Common myeloid progenitor, CD34-positive (primary cell): ENCODE data around the gene RPS18.
A peak's percentile ranks its signal among the peaks of the same experiment; 100 is the strongest.

ENCODE experiments used
- CTCF ChIA-PET: fragments of 350-600 bp; sonication (Branson Sonifier 250); formaldehyde crosslinking; loops from one replicate; lab custom pipeline; 2021; ENCODE audit warnings: antibody characterized with exemption; lab: Charles Lee
- POLR2A ChIA-PET: fragments of 350-600 bp; sonication (Branson Sonifier 250); formaldehyde crosslinking; loops from one replicate; lab custom pipeline; 2021; ENCODE audit warnings: antibody characterized with exemption; lab: Charles Lee
- DNase-seq, 3 donors: peaks; one replicate each; pipeline versions ENCODE4 v3.0.0 to v3.0.0-alpha.2; 2013
- H3K27ac ChIP-seq, 2 experiments: 1 replicate in 1 of 2; 2 replicates in 1 of 2; pipeline ENCODE4 v1.7.0; 2013; ENCODE audit warnings: inconsistent platforms in 2 of 2, low read length in 2 of 2, mild to moderate bottlenecking in 2 of 2, low read depth in 1 of 2, moderate library complexity in 1 of 2; ENCODE audit not compliant: severe bottlenecking in 2 of 2, insufficient read depth in 1 of 2, poor library complexity in 1 of 2
- H3K27me3 ChIP-seq, 5 experiments: replicated peaks in 2 of 5; 1 replicate in 3 of 5; 2 replicates in 2 of 5; pipeline versions ENCODE4 v1.6.1 to v1.7.0; 2013; ENCODE audit warnings: low read length in 4 of 5, mild to moderate bottlenecking in 2 of 5, moderate library complexity in 2 of 5, inconsistent platforms in 1 of 5; ENCODE audit not compliant: insufficient read depth in 5 of 5, control insufficient read depth in 4 of 5
- H3K36me3 ChIP-seq, 4 experiments: 1 replicate in 2 of 4; 2 replicates in 2 of 4; pipeline versions ENCODE4 v1.6.1 to v1.7.0; 2013; ENCODE audit warnings: low read length in 3 of 4, control low read depth in 1 of 4, mild to moderate bottlenecking in 1 of 4; ENCODE audit not compliant: control insufficient read depth in 4 of 4, insufficient read depth in 4 of 4
- H3K4me1 ChIP-seq, 4 experiments: 1 replicate in 3 of 4; 2 replicates in 1 of 4; pipeline versions ENCODE4 v1.6.1 to v1.7.1; 2013; ENCODE audit warnings: low read length in 3 of 4, mild to moderate bottlenecking in 3 of 4, control low read depth in 1 of 4, inconsistent platforms in 1 of 4, moderate library complexity in 1 of 4; ENCODE audit not compliant: control insufficient read depth in 4 of 4, insufficient read depth in 4 of 4; ENCODE audit errors: control extremely low read depth in 1 of 4
- H3K4me3 ChIP-seq, 7 experiments: 1 replicate in 4 of 7; 2 replicates in 3 of 7; pipeline versions ENCODE4 v1.5.1 to v1.7.0; 2013; ENCODE audit warnings: mild to moderate bottlenecking in 7 of 7, low read length in 6 of 7, moderate library complexity in 6 of 7, inconsistent platforms in 2 of 7, low read depth in 2 of 7, control low read depth in 1 of 7; ENCODE audit not compliant: insufficient read depth in 4 of 7, control insufficient read depth in 1 of 7; ENCODE audit errors: extremely low read depth in 1 of 7
- H3K9me3 ChIP-seq, 5 experiments: 1 replicate in 4 of 5; 2 replicates in 1 of 5; pipeline versions ENCODE4 v1.6.1 to v1.7.1; 2013; ENCODE audit warnings: low read length in 4 of 5, mild to moderate bottlenecking in 2 of 5, inconsistent platforms in 1 of 5, low read depth in 1 of 5, moderate library complexity in 1 of 5; ENCODE audit not compliant: control insufficient read depth in 4 of 5, insufficient read depth in 2 of 5; ENCODE audit errors: control extremely low read depth in 1 of 5
- WGBS: methylation state at CpG from one replicate; pipeline ENCODE4 v1.1.5; 2013; ENCODE audit not compliant: insufficient coverage; 5-methylcytosine and 5-hydroxymethylcytosine counted together

Gene RPS18

GRCh38 chr6:33316603-33317418, 44.9 kb downstream of the RPS18 start:
- H3K4me3 ChIP-seq, result peak overlapping the region in 5 of 7 experiments; percentile 21 to 91 (median 52)
- peak in 1 of 3 donors; percentile 21 for DNase-seq
- no peak overlapping the region for H3K27ac ChIP-seq
- peaks cover 3 to 78% (median 50%) of the 10 kb centered on the region in 4 experiments for H3K4me1 ChIP-seq
- no peaks in the 10 kb centered on the region for H3K27me3 ChIP-seq
- POLR2A ChIA-PET, result interaction anchor here (0.5 to 1.4 kb wide), 4 partner anchors 18 to 108 kb away, joined by 3 to 7 read pairs (median 4); partner anchors contain the start of genes RGL2, RPS18 and VPS52
- no peaks in the 10 kb centered on the region for H3K9me3 ChIP-seq
- 87% methylated on average over 17 of the region's 19 CpGs for WGBS
- CTCF ChIA-PET, result interaction anchor here (0.7 to 3.7 kb wide), 5 partner anchors 8 to 45 kb away, joined by 3 to 18 read pairs (median 6); partner anchors contain the start of genes RGL2, RPS18 and VPS52
- H3K36me3 ChIP-seq, result peaks cover 8 to 38% (median 30%) of the 10 kb centered on the region in 4 experiments

GRCh38 chr6:33317419-33317668, 45.5 kb downstream of the RPS18 start:
- Histone ChIP-seq H3K9me3 (no peaks in the 10 kb centered on the region), H3K4me1 (peaks cover 3 to 77% (median 49%) of the 10 kb centered on the region in 4 experiments), H3K36me3 (peaks cover 8 to 39% (median 29%) of the 10 kb centered on the region in 4 experiments), H3K27me3 (no peaks in the 10 kb centered on the region), H3K27ac (no peak overlapping the region), H3K4me3 (peak overlapping the region in 5 of 7 experiments; percentile 52 to 91 (median 84))
- 0% methylated on average over 6 of the region's 27 CpGs for WGBS
- ChIA-PET CTCF (interaction anchor here (0.7 to 3.7 kb wide), 8 partner anchors 9 to 46 kb away, joined by 3 to 18 read pairs (median 4); partner anchors contain the start of genes RGL2, RPS18 and VPS52), POLR2A (interaction anchor here (0.6 to 1.4 kb wide), 5 partner anchors 18 to 345 kb away, joined by 3 to 7 read pairs (median 4); partner anchors contain the start of genes RGL2, RPS18 and VPS52)
- no peak for DNase-seq

- H3K27ac ChIP-seq, result peak within 1 kb of the TSS; percentile 50 to 84
- POLR2A ChIA-PET, result interaction anchor here (0.6 to 1.4 kb wide), 5 partner anchors 19 to 346 kb away, joined by 3 to 7 read pairs (median 4); partner anchors contain the start of genes RGL2, RPS18 and VPS52
- peaks cover 3 to 73% (median 46%) of the 10 kb centered on the region in 4 experiments for H3K4me1 ChIP-seq
- H3K27me3 ChIP-seq, result no peaks in the 10 kb centered on the region
- DNase-seq, result peak; percentile 99 to 100 (median 99)
- WGBS, result 9% methylated on average over 19 of the region's 44 CpGs
- peaks cover 8 to 39% (median 29%) of the 10 kb centered on the region in 4 experiments for H3K36me3 ChIP-seq
- no peaks in the 10 kb centered on the region for H3K9me3 ChIP-seq
- CTCF ChIA-PET, result interaction anchor here (0.7 to 3.7 kb wide), 10 partner anchors 10 to 105 kb away, joined by 3 to 18 read pairs (median 3); partner anchors contain the start of genes RGL2, RPS18 and VPS52
- peak within 1 kb of the TSS; percentile 72 to 91 (median 84) for H3K4me3 ChIP-seq
Measured at GRCh38 chr6:33317669-33318425, 46.0 kb downstream of the RPS18 start, which contains the start of gene ZBTB22. TSS of gene ZBTB22 (minus strand) at chr6:33317744. CDS start at chr6:33316916, 828 bp downstream.

GRCh38 chr6:33318426-33319073, 46.7 kb downstream of the RPS18 start:
- CTCF ChIA-PET, result interaction anchor here (0.7 to 3.7 kb wide), 10 partner anchors 11 to 104 kb away, joined by 3 to 18 read pairs (median 3); partner anchors contain the start of genes RGL2, RPS18 and VPS52

GRCh38 chr6:33319939-33320314, 48.1 kb downstream of the RPS18 start:
- WGBS, result 90% methylated on average over 3 of the region's 3 CpGs
- no peaks in the 10 kb centered on the region for H3K27me3 ChIP-seq
- CTCF ChIA-PET, result no interaction called here
- H3K4me3 ChIP-seq, result no peak overlapping the region
- H3K9me3 ChIP-seq, result no peaks in the 10 kb centered on the region
- peaks cover 10 to 77% (median 50%) of the 10 kb centered on the region in 4 experiments for H3K4me1 ChIP-seq
- H3K36me3 ChIP-seq, result peaks cover 8 to 39% (median 29%) of the 10 kb centered on the region in 4 experiments
- DNase-seq, result no peak
- POLR2A ChIA-PET, result no interaction called here
- H3K27ac ChIP-seq, result peak overlapping the region in 1 of 2 experiments; percentile 28

More at GRCh38 chr6:33318426-33319073, 46.7 kb downstream of the RPS18 start:
- Histone ChIP-seq H3K4me1 (peaks cover 3 to 74% (median 47%) of the 10 kb centered on the region in 4 experiments), H3K27me3 (no peaks in the 10 kb centered on the region), H3K27ac (peak overlapping the region; percentile 50 to 84), H3K9me3 (no peaks in the 10 kb centered on the region), H3K36me3 (peaks cover 8 to 39% (median 29%) of the 10 kb centered on the region in 4 experiments), H3K4me3 (peak overlapping the region in 5 of 7 experiments; percentile 75 to 91 (median 84))
- WGBS, result 100% methylated on average over 4 of the region's 8 CpGs
- POLR2A ChIA-PET, result interaction anchor here (0.6 to 1.1 kb wide), 3 partner anchors 10 to 347 kb away, joined by 3 to 5 read pairs (median 3); no protein-coding TSS in a partner anchor
- no peak for DNase-seq
